ENCODE data around the gene C1QTNF2.

DNA sequence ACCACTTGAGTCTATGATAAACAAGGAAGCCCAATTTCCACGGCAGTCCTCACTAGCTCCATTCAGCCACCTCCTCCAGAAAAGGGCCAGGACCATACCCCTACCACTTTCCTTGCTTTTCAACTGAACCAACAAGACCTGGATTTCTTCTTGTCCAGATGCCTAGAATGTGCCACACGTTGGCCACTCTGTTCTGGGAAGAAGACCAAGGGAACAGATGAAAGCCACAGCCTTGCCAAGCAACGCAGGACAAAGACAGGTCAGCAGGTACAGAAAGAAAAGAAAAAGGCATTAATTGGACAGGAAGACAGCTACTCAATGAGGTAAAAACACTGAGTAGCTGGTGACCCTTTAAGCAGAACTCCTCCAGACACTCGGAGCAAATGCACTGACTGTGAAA is 60.3 kb downstream of the C1QTNF2 start:
- TF ChIP-seq, protein P1, sequence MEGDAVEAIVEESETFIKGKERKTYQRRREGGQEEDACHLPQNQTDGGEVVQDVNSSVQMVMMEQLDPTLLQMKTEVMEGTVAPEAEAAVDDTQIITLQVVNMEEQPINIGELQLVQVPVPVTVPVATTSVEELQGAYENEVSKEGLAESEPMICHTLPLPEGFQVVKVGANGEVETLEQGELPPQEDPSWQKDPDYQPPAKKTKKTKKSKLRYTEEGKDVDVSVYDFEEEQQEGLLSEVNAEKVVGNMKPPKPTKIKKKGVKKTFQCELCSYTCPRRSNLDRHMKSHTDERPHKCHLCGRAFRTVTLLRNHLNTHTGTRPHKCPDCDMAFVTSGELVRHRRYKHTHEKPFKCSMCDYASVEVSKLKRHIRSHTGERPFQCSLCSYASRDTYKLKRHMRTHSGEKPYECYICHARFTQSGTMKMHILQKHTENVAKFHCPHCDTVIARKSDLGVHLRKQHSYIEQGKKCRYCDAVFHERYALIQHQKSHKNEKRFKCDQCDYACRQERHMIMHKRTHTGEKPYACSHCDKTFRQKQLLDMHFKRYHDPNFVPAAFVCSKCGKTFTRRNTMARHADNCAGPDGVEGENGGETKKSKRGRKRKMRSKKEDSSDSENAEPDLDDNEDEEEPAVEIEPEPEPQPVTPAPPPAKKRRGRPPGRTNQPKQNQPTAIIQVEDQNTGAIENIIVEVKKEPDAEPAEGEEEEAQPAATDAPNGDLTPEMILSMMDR (IDR thresholded peaks at IDR 0.05): no peak
- TF ChIP-seq POLR2A (IDR thresholded peaks at IDR 0.05): no peak
